ENCODE data around the gene FAM177A1.
"Not testable (repeated sequence)": the region's sequence is repeated elsewhere in the genome, so short reads cannot be mapped to it uniquely, and the experiment has no call there.

Gene FAM177A1

GRCh38 chr14:35079742-35080141 is 33.7 kb downstream of the FAM177A1 start:
- no peak for DNase-seq (ENCODE audit: extremely low read depth, low read depth)
- no peak for TF ChIP-seq CTCF (IDR thresholded peaks at IDR 0.05; ENCODE audit: low read depth, low read length, missing control alignments)
- no peak overlapping the region for H3K4me3 ChIP-seq (replicated peaks; ENCODE audit: low read depth, low read length)

- DNase-seq (ENCODE audit: extremely low read depth, low read depth), result no peak
- H3K4me3 ChIP-seq (replicated peaks; ENCODE audit: low read depth, low read length), result no peak overlapping the region
- no peak for TF ChIP-seq CTCF (IDR thresholded peaks at IDR 0.05; ENCODE audit: low read depth, low read length, missing control alignments)
Measured at GRCh38 chr14:35083530-35084150, 37.6 kb downstream of the FAM177A1 start.

- DNase-seq (ENCODE audit: extremely low read depth, low read depth), result no peak
- TF ChIP-seq CTCF (IDR thresholded peaks at IDR 0.05; ENCODE audit: low read depth, low read length, missing control alignments), result no peak
- no peak overlapping the region for H3K4me3 ChIP-seq (replicated peaks; ENCODE audit: low read depth, low read length)
Measured at GRCh38 chr14:35085441-35085840, 39.4 kb downstream of the FAM177A1 start.

- no peak for DNase-seq (ENCODE audit: extremely low read depth, low read depth)
- H3K4me3 ChIP-seq (replicated peaks; ENCODE audit: low read depth, low read length), result no peak overlapping the region
- no peak for TF ChIP-seq CTCF (IDR thresholded peaks at IDR 0.05; ENCODE audit: low read depth, low read length, missing control alignments)
Measured at GRCh38 chr14:35088514-35088913, 42.4 kb downstream of the FAM177A1 start.

GRCh38 chr14:35094645-35095044 is 48.6 kb downstream of the FAM177A1 start:
- DNase-seq (ENCODE audit: extremely low read depth, low read depth), result not testable (repeated sequence)

GRCh38 chr14:35107866-35108265 is 61.8 kb downstream of the FAM177A1 start:
- H3K4me3 ChIP-seq (replicated peaks; ENCODE audit: low read depth, low read length), result no peak overlapping the region
- no peak for TF ChIP-seq CTCF (IDR thresholded peaks at IDR 0.05; ENCODE audit: low read depth, low read length, missing control alignments)
- DNase-seq (ENCODE audit: extremely low read depth, low read depth), result no peak

More at GRCh38 chr14:35094645-35095044, 48.6 kb downstream of the FAM177A1 start:
- not testable (repeated sequence) for H3K4me3 ChIP-seq (replicated peaks; ENCODE audit: low read depth, low read length)

GRCh38 chr14:35112641-35113040 is 66.6 kb downstream of the FAM177A1 start:
- H3K4me3 ChIP-seq (replicated peaks; ENCODE audit: low read depth, low read length), result no peak overlapping the region
- no peak for TF ChIP-seq CTCF (IDR thresholded peaks at IDR 0.05; ENCODE audit: low read depth, low read length, missing control alignments)
- no peak for DNase-seq (ENCODE audit: extremely low read depth, low read depth)
